IPS-20b (cell line): ENCODE results near the gene TTLL8.

ENCODE experiments used
- H3K27ac ChIP-seq: one replicate; pipeline ENCODE4 v1.5.1; 2013; ENCODE audit warnings: low read length
- H3K27me3 ChIP-seq: 2 replicates; pipeline ENCODE4 v1.6.1; 2013; ENCODE audit warnings: mild to moderate bottlenecking, low read length, inconsistent platforms; ENCODE audit not compliant: insufficient read depth
- H3K36me3 ChIP-seq: 2 replicates; pipeline ENCODE4 v1.6.1; 2013; ENCODE audit warnings: low read depth, mild to moderate bottlenecking, inconsistent platforms, low read length, moderate library complexity; ENCODE audit not compliant: insufficient read depth
- H3K4me1 ChIP-seq: 2 replicates; pipeline ENCODE4 v1.6.1; 2013; ENCODE audit warnings: mild to moderate bottlenecking, control low read depth, inconsistent platforms, low read length, moderate library complexity; ENCODE audit not compliant: insufficient read depth
- H3K4me3 ChIP-seq: 2 replicates; pipeline ENCODE4 v1.5.1; 2013; ENCODE audit warnings: mild to moderate bottlenecking, low read length, inconsistent platforms
- H3K9ac ChIP-seq: 2 replicates; pipeline ENCODE4 v1.6.1; 2013; ENCODE audit warnings: low read depth, mild to moderate bottlenecking, inconsistent platforms, low read length, moderate library complexity
- H3K9me3 ChIP-seq: 2 replicates; pipeline ENCODE4 v1.6.1; 2013; ENCODE audit warnings: mild to moderate bottlenecking, low read depth, low read length, inconsistent platforms; ENCODE audit not compliant: insufficient read depth

The TTLL8 gene

DNA sequence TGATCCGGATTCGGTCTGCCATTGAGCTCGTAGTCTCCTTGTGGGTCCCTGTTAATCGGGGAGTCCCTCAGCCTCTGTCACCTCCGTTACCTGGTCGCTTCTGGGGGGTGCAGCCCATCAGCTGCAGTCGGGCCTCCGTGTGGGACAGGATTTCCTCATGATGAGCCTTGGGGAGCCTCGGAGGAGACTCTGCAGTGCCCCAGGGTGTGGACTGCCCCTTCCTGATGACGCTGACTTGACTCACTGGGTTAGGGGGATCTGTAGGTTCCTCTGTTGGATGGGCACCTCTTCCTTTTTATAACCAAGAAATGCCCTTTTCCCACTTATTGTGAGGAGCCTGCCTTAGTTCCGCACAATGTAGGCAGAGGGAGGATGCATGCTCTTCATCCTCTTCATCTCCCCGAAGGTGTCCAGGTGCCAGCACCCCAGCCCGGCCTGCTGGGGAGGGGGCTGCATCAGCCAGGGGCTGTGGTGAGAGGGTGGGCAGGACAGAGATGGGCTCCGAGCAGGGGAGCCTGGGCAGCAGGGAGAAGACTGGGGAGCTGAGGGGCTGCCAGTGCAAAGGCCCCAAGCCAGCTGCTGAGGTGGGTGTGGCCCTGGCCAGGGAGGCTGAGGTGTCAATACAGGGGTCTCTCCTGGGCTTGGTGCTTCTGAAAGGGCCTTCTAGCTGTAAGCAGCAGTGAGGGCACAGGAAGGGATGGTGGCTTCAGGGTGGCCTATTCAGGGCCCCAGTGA lies 13.5 kb upstream of the TTLL8 start:
- Histone ChIP-seq H3K4me3 (no peak overlapping the region), H3K4me1 (no peaks in the 10 kb centered on the region), H3K9me3 (no peaks in the 10 kb centered on the region), H3K36me3 (no peaks in the 10 kb centered on the region), H3K27me3 (no peaks in the 10 kb centered on the region), H3K9ac (no peak overlapping the region), H3K27ac (no peak overlapping the region)

DNA sequence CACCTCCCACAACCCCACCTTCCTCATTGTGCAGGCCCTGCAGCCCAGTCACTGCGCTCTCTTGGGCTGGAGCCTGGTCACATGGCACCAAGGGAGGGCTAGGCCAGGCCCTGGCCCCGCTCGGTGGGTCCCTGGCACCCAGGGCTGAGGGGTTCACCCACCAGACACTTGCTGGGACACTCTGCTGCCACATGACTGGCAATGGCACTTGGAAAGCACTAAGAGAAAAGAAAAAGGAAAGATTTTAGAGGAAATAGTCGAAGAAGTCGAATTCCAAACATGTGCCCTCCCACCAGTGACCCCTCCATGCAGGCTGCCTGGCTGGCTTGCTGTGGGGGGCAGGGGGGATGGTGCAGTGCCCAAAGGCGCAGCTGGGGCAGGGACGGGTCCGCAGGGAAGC lies 12.3 kb upstream of the TTLL8 start:
- no peaks in the 10 kb centered on the region for H3K4me1 ChIP-seq
- H3K9ac ChIP-seq = no peak overlapping the region
- H3K4me3 ChIP-seq = no peak overlapping the region
- H3K27ac ChIP-seq = no peak overlapping the region
- no peaks in the 10 kb centered on the region for H3K36me3 ChIP-seq
- no peaks in the 10 kb centered on the region for H3K27me3 ChIP-seq
- H3K9me3 ChIP-seq = no peaks in the 10 kb centered on the region

DNA sequence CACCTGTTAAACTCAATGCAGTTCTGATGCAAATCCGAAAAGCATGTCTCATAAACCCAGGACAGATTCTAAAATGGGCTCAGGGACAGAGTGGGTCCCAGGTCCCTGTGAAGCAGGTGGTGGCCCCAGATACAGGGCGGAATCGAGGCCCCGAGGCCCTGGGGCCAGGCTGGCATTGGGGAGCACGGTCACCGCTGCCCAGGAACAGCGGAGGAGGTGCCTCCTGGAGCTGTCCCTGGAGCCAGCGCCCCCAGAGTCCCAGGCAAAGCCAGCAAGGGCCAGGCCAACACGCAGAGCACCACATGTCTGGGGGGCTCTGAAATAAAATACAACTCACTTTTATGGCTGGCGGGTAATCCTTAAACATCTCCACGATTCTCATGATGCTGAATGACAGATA lies 10.0 kb upstream of the TTLL8 start:
- no peaks in the 10 kb centered on the region for H3K9me3 ChIP-seq
- no peak overlapping the region for H3K4me3 ChIP-seq
- H3K27ac ChIP-seq = no peak overlapping the region
- no peaks in the 10 kb centered on the region for H3K36me3 ChIP-seq
- no peak overlapping the region for H3K9ac ChIP-seq
- no peaks in the 10 kb centered on the region for H3K4me1 ChIP-seq
- no peaks in the 10 kb centered on the region for H3K27me3 ChIP-seq

DNA sequence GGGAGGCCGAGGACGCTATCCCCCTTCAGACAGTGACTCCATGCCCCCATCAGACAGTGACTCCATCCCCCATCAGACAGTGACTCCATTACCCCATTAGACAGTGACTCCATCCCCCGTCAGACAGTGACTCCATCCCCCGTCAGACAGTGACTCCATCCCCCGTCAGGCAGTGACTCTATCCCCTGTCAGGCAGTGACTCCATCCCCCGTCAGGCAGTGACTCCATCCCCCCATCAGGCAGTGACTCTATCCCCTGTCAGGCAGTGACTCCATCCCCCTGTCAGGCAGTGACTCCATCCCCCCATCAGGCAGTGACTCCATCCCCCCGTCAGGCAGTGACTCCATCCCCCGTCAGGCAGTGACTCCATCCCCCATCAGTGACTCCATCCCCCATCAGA lies 9.1 kb upstream of the TTLL8 start:
- H3K9me3 ChIP-seq = no peaks in the 10 kb centered on the region
- H3K4me1 ChIP-seq = no peaks in the 10 kb centered on the region
- H3K27ac ChIP-seq = no peak overlapping the region
- no peaks in the 10 kb centered on the region for H3K36me3 ChIP-seq
- H3K9ac ChIP-seq = no peak overlapping the region
- H3K4me3 ChIP-seq = no peak overlapping the region
- H3K27me3 ChIP-seq = no peaks in the 10 kb centered on the region

DNA sequence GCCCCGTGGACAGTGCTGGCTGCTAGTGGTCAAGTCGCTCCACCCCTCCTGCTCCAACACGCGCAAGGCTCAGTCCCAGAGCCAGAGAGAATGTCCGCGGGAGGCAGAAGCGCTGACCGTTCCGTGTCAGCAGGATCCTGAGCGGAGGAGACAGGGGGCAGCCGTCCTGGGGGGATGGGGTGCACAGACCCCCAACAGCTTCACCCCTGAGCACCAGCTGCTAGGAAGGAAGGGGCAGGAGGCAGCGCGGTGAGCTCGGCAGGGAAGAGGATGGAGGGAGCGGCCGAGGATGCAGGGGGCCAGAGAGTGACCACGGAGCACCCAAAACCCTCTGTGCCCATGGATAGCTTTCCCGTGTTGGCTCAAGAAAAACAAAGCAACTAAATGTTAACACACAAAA lies 6.4 kb upstream of the TTLL8 start:
- H3K4me3 ChIP-seq = no peak overlapping the region
- no peaks in the 10 kb centered on the region for H3K9me3 ChIP-seq
- peaks cover 3% of the 10 kb centered on the region; the same call in 1 of the 2 replicates for H3K27me3 ChIP-seq
- H3K36me3 ChIP-seq = no peaks in the 10 kb centered on the region
- peaks cover 3% of the 10 kb centered on the region; the same call in 1 of the 2 replicates for H3K4me1 ChIP-seq
- no peak overlapping the region for H3K27ac ChIP-seq
- H3K9ac ChIP-seq = no peak overlapping the region

DNA sequence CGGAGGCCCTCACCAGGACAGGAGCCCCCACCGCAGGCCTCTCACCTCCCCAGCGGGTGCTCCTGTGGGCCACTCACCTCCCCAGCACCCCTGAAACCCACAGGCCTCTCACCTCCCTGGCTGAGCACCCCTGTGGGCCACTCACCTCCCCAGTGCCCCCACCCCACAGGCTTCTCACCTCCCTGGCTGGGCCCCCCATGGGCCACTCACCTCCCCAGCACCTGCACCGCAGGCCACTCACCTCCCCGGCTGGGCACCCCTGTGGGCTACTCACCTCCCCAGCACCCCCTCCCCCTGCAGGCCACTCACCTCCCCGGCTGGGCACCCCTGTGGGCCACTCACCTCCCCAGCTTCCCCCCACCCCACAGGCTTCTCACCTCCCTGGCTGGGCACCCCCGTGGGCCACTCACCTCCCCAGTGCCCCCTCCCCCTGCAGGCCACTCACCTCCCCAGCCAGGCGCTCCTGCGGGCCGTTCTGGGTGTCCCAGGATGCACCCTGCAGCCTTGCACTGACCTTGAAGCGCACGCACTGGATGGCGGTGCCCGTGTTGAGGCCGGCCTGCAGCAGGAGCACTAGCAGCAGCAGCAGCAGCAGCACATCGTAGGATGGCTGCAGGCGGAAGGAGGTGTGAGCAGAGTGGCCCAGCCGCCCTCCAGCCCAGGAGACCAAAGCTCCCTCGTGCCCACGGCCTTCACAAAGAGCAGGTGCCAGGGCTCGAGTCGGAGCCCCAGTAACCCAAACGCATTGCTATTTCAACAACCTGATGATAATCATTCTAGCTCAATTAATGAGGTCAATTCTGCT lies 5.7 kb upstream of the TTLL8 start:
- H3K4me3 ChIP-seq = no peak overlapping the region
- H3K4me1 ChIP-seq = peaks cover 5% of the 10 kb centered on the region; the same call in 1 of the 2 replicates
- peaks cover 10% of the 10 kb centered on the region for H3K27me3 ChIP-seq
- H3K36me3 ChIP-seq = no peaks in the 10 kb centered on the region
- no peaks in the 10 kb centered on the region for H3K9me3 ChIP-seq
- H3K9ac ChIP-seq = no peak overlapping the region
- no peak overlapping the region for H3K27ac ChIP-seq

DNA sequence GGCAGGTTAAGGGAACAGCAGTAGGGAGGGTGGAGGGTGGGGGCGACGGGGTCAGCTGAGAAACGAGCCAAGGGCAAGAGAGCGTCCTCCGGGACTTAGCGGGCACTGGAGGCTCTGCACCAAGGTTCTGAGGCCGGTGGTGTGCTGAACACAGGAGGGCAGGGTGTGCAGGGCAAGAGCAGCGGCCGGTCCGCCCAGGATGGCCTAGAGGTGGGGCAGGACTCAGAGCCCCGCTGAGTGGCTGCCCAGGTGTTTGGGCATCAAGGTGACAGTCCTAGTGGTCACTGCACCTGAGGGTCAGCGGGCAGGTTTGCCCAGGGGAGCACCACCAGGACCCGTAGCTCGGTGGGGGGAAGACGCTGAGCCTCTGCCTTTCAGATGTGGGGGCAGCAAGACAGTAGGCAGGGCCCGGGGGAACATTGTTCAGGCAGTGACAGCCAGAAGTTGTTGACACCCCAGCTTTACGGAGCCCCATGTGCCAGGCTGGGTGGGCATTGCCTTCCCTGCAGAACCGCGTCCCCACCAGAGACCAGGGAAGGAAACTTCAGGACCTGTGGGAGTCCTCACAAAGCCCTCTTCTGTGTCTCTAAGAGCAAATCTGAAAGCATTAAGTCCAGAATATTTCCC lies 4.5 kb upstream of the TTLL8 start:
- Histone ChIP-seq H3K4me1 (peaks cover 5% of the 10 kb centered on the region; the same call in 1 of the 2 replicates), H3K36me3 (no peaks in the 10 kb centered on the region), H3K9ac (no peak overlapping the region), H3K9me3 (no peaks in the 10 kb centered on the region), H3K27ac (no peak overlapping the region), H3K4me3 (no peak overlapping the region), H3K27me3 (peaks cover 20% of the 10 kb centered on the region)

DNA sequence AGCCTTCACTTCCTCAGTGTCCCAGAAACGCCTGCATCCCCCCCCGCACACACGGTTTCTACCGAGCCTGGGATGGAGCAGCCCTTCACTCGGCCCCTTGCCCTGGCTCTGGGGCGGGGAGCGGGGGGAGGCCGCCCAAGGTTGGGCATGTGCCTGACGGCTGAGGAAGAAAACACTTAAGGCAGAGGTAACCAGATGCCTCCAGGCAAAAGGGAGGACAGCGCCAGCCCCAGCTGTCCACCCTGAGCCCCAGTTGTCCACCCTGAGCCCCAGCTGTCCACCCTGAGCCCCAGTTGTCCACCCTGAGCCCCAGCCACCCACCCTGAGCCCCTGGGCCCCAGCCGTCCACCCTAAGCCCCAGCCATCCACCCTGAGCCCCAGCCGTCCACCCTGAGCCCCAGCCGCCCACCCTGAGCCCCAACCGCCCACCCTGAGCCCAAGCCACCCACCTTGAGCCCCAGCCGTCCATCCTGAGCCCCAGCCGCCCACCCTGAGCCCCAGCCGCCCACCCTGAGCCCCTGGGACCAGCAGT lies 3.8 kb upstream of the TTLL8 start:
- Histone ChIP-seq H3K4me3 (no peak overlapping the region), H3K4me1 (peaks cover 5% of the 10 kb centered on the region; the same call in 1 of the 2 replicates), H3K36me3 (no peaks in the 10 kb centered on the region), H3K27ac (no peak overlapping the region), H3K27me3 (peaks cover 27% of the 10 kb centered on the region), H3K9me3 (no peaks in the 10 kb centered on the region), H3K9ac (no peak overlapping the region)

DNA sequence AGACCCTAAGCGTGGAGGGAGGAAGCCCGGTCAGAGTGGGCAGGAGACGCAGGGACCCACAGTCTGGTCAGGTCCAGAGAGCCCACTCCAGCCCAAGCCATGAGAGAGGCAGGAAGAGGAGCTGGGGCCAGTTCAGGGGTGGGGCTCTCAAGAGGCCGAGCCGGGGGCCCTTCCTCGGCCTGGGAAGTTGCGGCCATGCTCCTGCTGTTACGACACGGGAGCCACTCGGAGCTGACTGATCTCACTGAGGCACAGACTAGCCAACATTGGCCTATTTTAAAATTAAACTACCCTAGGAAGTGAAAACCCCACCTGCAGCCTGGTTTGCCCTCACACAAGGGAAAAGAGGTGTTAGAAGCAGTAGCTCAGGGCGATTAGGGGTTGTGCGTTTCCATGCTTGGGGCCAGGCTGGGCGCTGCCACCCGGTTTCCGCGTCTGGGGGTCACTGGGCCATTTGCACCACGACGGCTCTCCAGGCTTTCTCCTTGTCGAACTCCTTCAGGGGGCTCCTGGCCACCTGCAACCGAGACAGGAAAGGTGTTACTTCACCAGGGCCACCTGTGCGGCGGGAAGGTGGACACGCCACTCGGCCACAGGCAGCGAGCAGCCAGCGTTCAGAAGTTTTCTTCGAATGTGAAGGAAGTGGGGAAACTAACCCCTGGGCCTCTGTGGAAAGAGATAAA lies 3.2 kb upstream of the TTLL8 start:
- H3K9ac ChIP-seq = no peak overlapping the region
- peaks cover 5% of the 10 kb centered on the region; the same call in 1 of the 2 replicates for H3K4me1 ChIP-seq
- H3K9me3 ChIP-seq = no peaks in the 10 kb centered on the region
- no peak overlapping the region for H3K4me3 ChIP-seq
- no peak overlapping the region for H3K27ac ChIP-seq
- peaks cover 32% of the 10 kb centered on the region for H3K27me3 ChIP-seq
- H3K36me3 ChIP-seq = no peaks in the 10 kb centered on the region

DNA sequence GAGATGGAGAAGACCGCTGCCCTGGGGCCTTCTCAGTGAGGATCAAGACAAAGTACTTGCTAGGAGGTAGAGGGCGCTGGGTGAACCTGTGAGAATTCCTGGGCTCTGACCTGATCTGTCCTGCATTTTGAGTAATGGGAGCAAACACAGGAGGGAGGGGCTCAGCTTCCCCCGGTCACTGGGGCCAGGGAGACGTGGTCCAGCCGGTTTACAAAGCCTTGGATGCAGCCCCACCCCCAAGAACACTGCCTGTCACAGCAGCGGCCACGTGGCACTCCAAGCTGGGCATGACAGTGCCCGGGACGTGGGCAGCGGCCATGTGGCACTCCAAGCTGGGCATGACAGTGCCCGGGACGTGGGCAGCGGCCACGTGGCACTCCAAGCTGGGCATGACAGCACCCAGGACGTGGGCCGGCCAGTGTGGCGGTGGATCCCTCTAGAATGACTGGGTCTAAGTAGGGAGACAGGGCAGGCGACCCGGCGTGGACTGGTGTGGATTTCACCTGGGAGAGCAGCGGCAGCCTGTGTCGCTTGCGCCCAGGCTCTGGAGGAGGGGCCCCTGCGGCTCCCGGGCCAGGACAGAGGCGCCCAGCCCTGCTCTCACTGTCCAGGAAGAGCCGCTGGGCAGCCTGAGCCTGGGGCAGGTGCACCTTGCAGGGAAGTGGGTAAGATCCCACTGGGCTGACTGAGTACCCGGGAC lies 2.5 kb upstream of the TTLL8 start:
- H3K27me3 ChIP-seq = peaks cover 32% of the 10 kb centered on the region
- H3K9ac ChIP-seq = no peak overlapping the region
- H3K4me3 ChIP-seq = no peak overlapping the region
- H3K4me1 ChIP-seq = peaks cover 5% of the 10 kb centered on the region; the same call in 1 of the 2 replicates
- H3K36me3 ChIP-seq = no peaks in the 10 kb centered on the region
- H3K9me3 ChIP-seq = no peaks in the 10 kb centered on the region
- no peak overlapping the region for H3K27ac ChIP-seq

DNA sequence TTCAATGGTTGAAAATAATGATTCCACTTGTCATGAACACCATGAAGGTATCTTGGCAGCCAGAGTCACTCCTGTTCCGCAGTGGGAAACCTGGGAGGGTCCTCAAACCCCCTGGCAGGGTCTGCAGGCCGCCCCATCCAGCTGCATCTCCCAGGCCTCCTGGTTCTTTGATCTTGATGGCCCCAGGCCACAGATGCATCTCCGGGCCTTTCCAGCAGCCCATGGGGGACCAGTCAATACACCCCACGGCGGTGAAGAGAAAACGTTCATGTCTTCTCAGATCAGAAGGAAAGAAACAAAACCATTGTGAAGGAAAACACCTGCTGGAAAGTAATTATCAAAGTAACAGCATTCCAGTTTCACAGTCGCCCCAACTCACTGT lies 1.8 kb upstream of the TTLL8 start:
- peaks cover 5% of the 10 kb centered on the region; the same call in 1 of the 2 replicates for H3K4me1 ChIP-seq
- H3K36me3 ChIP-seq = no peaks in the 10 kb centered on the region
- 0 out of 2 replicates have a peak overlapping the region, but pooled peaks have one; percentile 58 for H3K4me3 ChIP-seq
- H3K9me3 ChIP-seq = no peaks in the 10 kb centered on the region
- H3K27ac ChIP-seq = no peak overlapping the region
- H3K9ac ChIP-seq = no peak overlapping the region; the same call in 1 of the 2 replicates
- peaks cover 32% of the 10 kb centered on the region for H3K27me3 ChIP-seq
